CD14-positive monocyte (primary cell): ENCODE results near the gene SAV1. TPM values are rescaled to one million over a fixed set of nuclear protein-coding genes. Genes with fewer than 3 reads are reported as not detected.

Experiments
- DNase-seq, 3 donors: peaks; one replicate each; pipeline ENCODE4 v3.0.0-alpha.2; 2011 to 2022
- H2AFZ ChIP-seq: 2 replicates; pipeline ENCODE4 v1.6.0; 2012; ENCODE audit warnings: mild to moderate bottlenecking, low read depth, low read length, inconsistent platforms; ENCODE audit not compliant: insufficient read depth, poor library complexity, severe bottlenecking
- H3K27ac ChIP-seq, 2 donors: 1 replicate in 1 of 2; 2 replicates in 1 of 2; pipeline ENCODE4 v1.5.1; 2012 to 2013; ENCODE audit warnings: low read length in 2 of 2, control low read depth in 1 of 2, inconsistent platforms in 1 of 2, low read depth in 1 of 2, mild to moderate bottlenecking in 1 of 2
- H3K27me3 ChIP-seq, 2 donors: one replicate each; pipeline versions ENCODE4 v1.6.0 to v1.6.1; 2011 to 2013; ENCODE audit warnings: low read length in 2 of 2; ENCODE audit not compliant: control insufficient read depth in 2 of 2, insufficient read depth in 2 of 2
- H3K36me3 ChIP-seq, 2 donors: replicated peaks in 1 of 2; 1 replicate in 1 of 2; 2 replicates in 1 of 2; pipeline versions ENCODE4 v1.5.1 to v1.6.1; 2012 to 2013; ENCODE audit warnings: low read length in 2 of 2, control low read depth in 1 of 2, inconsistent platforms in 1 of 2, mild to moderate bottlenecking in 1 of 2; ENCODE audit not compliant: insufficient read depth in 2 of 2, control insufficient read depth in 1 of 2
- H3K4me1 ChIP-seq, 2 donors: 1 replicate in 1 of 2; 2 replicates in 1 of 2; pipeline versions ENCODE4 v1.5.1 to v1.6.1; 2012 to 2013; ENCODE audit warnings: low read length in 2 of 2, control low read depth in 1 of 2, inconsistent platforms in 1 of 2, mild to moderate bottlenecking in 1 of 2, moderate library complexity in 1 of 2; ENCODE audit not compliant: insufficient read depth in 2 of 2, control insufficient read depth in 1 of 2
- H3K4me2 ChIP-seq: replicated peaks from 2 replicates; pipeline ENCODE3; 2012; ENCODE audit warnings: low read length, moderate library complexity, mild to moderate bottlenecking; ENCODE audit not compliant: poor library complexity, severe bottlenecking; ENCODE audit errors: extremely low read depth
- H3K4me3 ChIP-seq, 3 experiments: fragments of 200-600 bp in 1 of 3; sonication (generic) in 1 of 3; replicated peaks in 1 of 3; 1 replicate in 2 of 3; 2 replicates in 1 of 3; pipeline ENCODE4 v1.5.1; 2011 to 2013; ENCODE audit warnings: low read length in 3 of 3, mild to moderate bottlenecking in 3 of 3, control low read depth in 2 of 3, low read depth in 2 of 3, inconsistent platforms in 1 of 3, moderate library complexity in 1 of 3
- H3K79me2 ChIP-seq: 2 replicates; pipeline ENCODE4 v1.6.0; 2012; ENCODE audit warnings: mild to moderate bottlenecking, control low read depth, inconsistent platforms, low read length, moderate library complexity; ENCODE audit not compliant: insufficient read depth
- H3K9ac ChIP-seq: 2 replicates; pipeline ENCODE4 v1.6.0; 2017; ENCODE audit warnings: low read length, mild to moderate bottlenecking; ENCODE audit not compliant: insufficient read depth, poor library complexity, severe bottlenecking
- H3K9me3 ChIP-seq, 2 donors: replicated peaks in 1 of 2; 1 replicate in 1 of 2; 2 replicates in 1 of 2; pipeline versions ENCODE4 v1.5.1 to v1.6.1; 2012 to 2013; ENCODE audit warnings: low read length in 2 of 2, control low read depth in 1 of 2; ENCODE audit not compliant: control insufficient read depth in 1 of 2, insufficient read depth in 1 of 2
- H4K20me1 ChIP-seq: 2 replicates; pipeline ENCODE4 v1.6.0; 2012; ENCODE audit warnings: mild to moderate bottlenecking, low read length, control low read depth, moderate library complexity; ENCODE audit not compliant: insufficient read depth
- H3K27ac Mint-ChIP-seq, 7 donors: one replicate each; pipeline ENCODE4 v1.8.0; 2020; ENCODE audit warnings: mild to moderate bottlenecking in 7 of 7, mixed read lengths in 7 of 7, moderate library complexity in 6 of 7, inconsistent platforms in 2 of 7
- H3K27me3 Mint-ChIP-seq, 3 donors: one replicate each; pipeline ENCODE4 v1.8.0; 2021 to 2022; ENCODE audit warnings: low read depth in 3 of 3, mild to moderate bottlenecking in 3 of 3, mixed read lengths in 3 of 3, moderate library complexity in 3 of 3, inconsistent platforms in 1 of 3
- H3K36me3 Mint-ChIP-seq, 2 donors: one replicate each; pipeline ENCODE4 v1.8.0; 2020; ENCODE audit warnings: mixed read lengths in 2 of 2, inconsistent platforms in 1 of 2, mild to moderate bottlenecking in 1 of 2
- H3K4me1 Mint-ChIP-seq: one replicate; pipeline ENCODE4 v1.8.0; 2020; ENCODE audit warnings: mild to moderate bottlenecking, mixed read lengths
- H3K4me3 Mint-ChIP-seq, 2 donors: one replicate each; pipeline ENCODE4 v1.8.0; 2020; ENCODE audit warnings: mild to moderate bottlenecking in 2 of 2, mixed read lengths in 2 of 2, moderate library complexity in 1 of 2
- H3K9me3 Mint-ChIP-seq, 7 donors: one replicate each; pipeline ENCODE4 v1.8.0; 2020 to 2022; ENCODE audit warnings: mixed read lengths in 7 of 7, mild to moderate bottlenecking in 6 of 7, moderate library complexity in 6 of 7, inconsistent platforms in 2 of 7
- WGBS: methylation state at CpG from one replicate; pipeline ENCODE4 v1.1.5; 2013; ENCODE audit warnings: missing lambda C conversion rate; ENCODE audit not compliant: insufficient coverage; 5-methylcytosine and 5-hydroxymethylcytosine counted together
- intact Hi-C, 2 donors: fragments of 100-400 bp; cut with micrococcal nuclease; formaldehyde crosslinking; loops; one replicate each; pipeline versions ENCODE4 v1.15.0 to v1.15.1; 2023
- polyA plus RNA-seq, 3 donors: library from polyadenylated mRNA; depleted of rRNA in 1 of 3; unstranded in 2 of 3; stranded (reverse) in 1 of 3; fragments of 300-500 nt in 2 of 3; fragments of >200 nt in 1 of 3; fragmentation: Illumina TruSeq in 2 of 3; gene quantifications; 1 replicate in 2 of 3; 2 replicates in 1 of 3; pipeline ENCODE4 v1.2.3, GENCODE V29; 2012 to 2021
- TF ChIP-seq, protein P1 (sequence below): fragments of 200-600 bp; IDR thresholded peaks from one replicate; pipeline ENCODE4 v1.8.0; 2022; ENCODE audit warnings: antibody characterized with exemption, mild to moderate bottlenecking

The SAV1 gene
- polyA plus RNA-seq, 3 donors = 1.8 to 5.1 (median 4.8) TPM

DNA sequence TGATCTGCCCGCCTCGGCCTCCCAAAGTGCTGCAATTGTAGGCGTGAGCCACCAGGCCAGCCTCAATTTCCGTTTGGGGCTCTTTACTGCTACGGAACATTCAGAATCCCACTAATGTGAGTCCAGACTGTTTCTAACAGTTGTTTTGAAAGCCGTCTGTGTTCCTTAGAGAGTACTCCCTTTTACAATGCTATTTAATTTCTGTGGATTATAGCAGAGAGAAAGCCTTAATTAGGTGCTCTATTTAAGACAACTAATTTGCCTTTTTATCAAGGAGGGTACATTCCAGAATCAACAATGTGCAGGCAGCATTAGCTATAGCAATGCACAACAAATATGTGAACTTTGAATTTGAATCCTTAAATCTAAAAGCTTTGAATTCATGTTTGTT is 2.8 kb upstream of the SAV1 start:
- TF ChIP-seq, protein P1, sequence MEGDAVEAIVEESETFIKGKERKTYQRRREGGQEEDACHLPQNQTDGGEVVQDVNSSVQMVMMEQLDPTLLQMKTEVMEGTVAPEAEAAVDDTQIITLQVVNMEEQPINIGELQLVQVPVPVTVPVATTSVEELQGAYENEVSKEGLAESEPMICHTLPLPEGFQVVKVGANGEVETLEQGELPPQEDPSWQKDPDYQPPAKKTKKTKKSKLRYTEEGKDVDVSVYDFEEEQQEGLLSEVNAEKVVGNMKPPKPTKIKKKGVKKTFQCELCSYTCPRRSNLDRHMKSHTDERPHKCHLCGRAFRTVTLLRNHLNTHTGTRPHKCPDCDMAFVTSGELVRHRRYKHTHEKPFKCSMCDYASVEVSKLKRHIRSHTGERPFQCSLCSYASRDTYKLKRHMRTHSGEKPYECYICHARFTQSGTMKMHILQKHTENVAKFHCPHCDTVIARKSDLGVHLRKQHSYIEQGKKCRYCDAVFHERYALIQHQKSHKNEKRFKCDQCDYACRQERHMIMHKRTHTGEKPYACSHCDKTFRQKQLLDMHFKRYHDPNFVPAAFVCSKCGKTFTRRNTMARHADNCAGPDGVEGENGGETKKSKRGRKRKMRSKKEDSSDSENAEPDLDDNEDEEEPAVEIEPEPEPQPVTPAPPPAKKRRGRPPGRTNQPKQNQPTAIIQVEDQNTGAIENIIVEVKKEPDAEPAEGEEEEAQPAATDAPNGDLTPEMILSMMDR = no peak
- Histone ChIP-seq H3K4me3 (no peak overlapping the region), H4K20me1 (no peaks in the 10 kb centered on the region), H2AFZ (no peak overlapping the region), H3K27me3 (peaks cover 0 to 5% of the 10 kb centered on the region in 2 donors), H3K79me2 (peaks cover 4% of the 10 kb centered on the region), H3K9ac (no peak overlapping the region), H3K27ac (no peak overlapping the region), H3K4me1 (peaks cover 14 to 24% of the 10 kb centered on the region in 2 donors), H3K4me2 (no peak overlapping the region), H3K9me3 (no peaks in the 10 kb centered on the region), H3K36me3 (no peaks in the 10 kb centered on the region)
- Mint-ChIP-seq H3K9me3 (no peaks in the 10 kb centered on the region), H3K4me3 (no peak overlapping the region), H3K4me1 (peaks cover 19% of the 10 kb centered on the region), H3K36me3 (no peaks in the 10 kb centered on the region), H3K27ac (no peak overlapping the region), H3K27me3 (peaks cover 0 to 3% (median 2%) of the 10 kb centered on the region in 3 donors)
- WGBS = 80% methylated on average over 1 of the region's 6 CpGs
- no peak for DNase-seq
- intact Hi-C loops = no loop called here

DNA sequence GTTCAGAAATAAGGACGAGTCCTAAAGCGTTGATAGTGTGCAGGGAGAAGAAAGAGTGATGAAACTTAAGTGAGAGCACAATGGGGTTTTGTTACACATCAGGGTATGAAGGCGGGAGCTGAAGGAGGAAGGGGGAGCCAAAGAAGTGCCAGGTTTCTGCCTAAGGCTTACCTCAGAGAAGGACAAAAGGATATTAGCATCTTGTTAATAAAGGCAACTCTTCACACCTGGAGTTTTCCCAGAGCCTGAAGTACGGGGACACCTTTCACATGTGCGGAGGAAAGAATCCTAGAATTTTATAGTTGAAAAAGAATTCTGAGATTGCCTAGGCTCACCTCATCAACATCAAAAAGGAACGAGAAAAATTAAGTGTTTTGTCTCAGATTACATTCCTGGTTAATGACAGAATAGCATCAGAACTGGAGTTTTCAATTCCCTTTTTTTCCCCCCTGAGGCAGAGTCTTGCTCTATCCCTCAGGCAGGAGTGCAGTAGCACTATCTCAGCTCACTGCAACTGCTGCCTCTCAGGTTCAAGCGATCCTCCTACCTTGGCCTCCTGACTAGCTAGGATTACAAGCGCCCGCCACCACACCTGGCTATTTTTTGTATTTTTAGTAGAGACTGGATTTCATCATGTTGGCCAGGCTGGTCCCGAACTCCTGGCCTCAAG is 2.2 kb upstream of the SAV1 start:
- no peak overlapping the region for H3K27ac Mint-ChIP-seq
- Histone ChIP-seq H3K4me1 (peaks cover 14 to 24% of the 10 kb centered on the region in 2 donors), H3K9ac (no peak overlapping the region), H3K9me3 (no peaks in the 10 kb centered on the region), H3K4me3 (no peak overlapping the region), H3K27me3 (peaks cover 0 to 5% of the 10 kb centered on the region in 2 donors), H4K20me1 (no peaks in the 10 kb centered on the region), H2AFZ (no peak overlapping the region), H3K79me2 (peaks cover 4% of the 10 kb centered on the region), H3K27ac (no peak overlapping the region), H3K36me3 (no peaks in the 10 kb centered on the region), H3K4me2 (no peak overlapping the region)
- TF ChIP-seq, protein P1 = no peak
- H3K36me3 Mint-ChIP-seq = no peaks in the 10 kb centered on the region
- 86% methylated on average over 4 of the region's 10 CpGs for WGBS
- DNase-seq = no peak
- H3K9me3 Mint-ChIP-seq = no peaks in the 10 kb centered on the region
- H3K4me1 Mint-ChIP-seq = peaks cover 19% of the 10 kb centered on the region
- intact Hi-C loops = no loop called here
- H3K27me3 Mint-ChIP-seq = peaks cover 0 to 3% (median 2%) of the 10 kb centered on the region in 3 donors
- no peak overlapping the region for H3K4me3 Mint-ChIP-seq
